OCI-LY7 (cell line): Measurements from ENCODE around the gene PSAPL1. TPM values are rescaled to one million over a fixed set of nuclear protein-coding genes. Genes with fewer than 3 reads are reported as not detected.

ENCODE experiments used
- BruUV-seq: library from RNA; stranded (reverse); fragments of 400-500 nt; replicated peaks from 2 replicates; lab custom pipeline; 2021; lab: Mats Ljungman, UMichigan
- CTCF ChIA-PET: fragments of 300-600 bp; sonication (Branson Sonifier 250); formaldehyde crosslinking; loops from one replicate; lab custom pipeline; 2022; ENCODE audit warnings: antibody characterized with exemption; ENCODE audit not compliant: unreplicated experiment; lab: Charles Lee
- POLR2A ChIA-PET: fragments of 300-600 bp; sonication (Branson Sonifier 250); formaldehyde crosslinking; loops from one replicate; lab custom pipeline; 2022; ENCODE audit warnings: antibody characterized with exemption; lab: Charles Lee
- DNase-seq: peaks from one replicate; pipeline ENCODE4 v3.0.0-alpha.2; 2015; ENCODE audit warnings: low spot score
- H2AFZ ChIP-seq: fragments of 200-600 bp; sonication (generic), shearing (Covaris generic); 2 replicates; pipeline ENCODE4 v1.6.1; 2014; ENCODE audit warnings: mild to moderate bottlenecking, antibody characterized with exemption, low read length, moderate library complexity
- H3K27ac ChIP-seq: fragments of 200-600 bp; sonication (generic); 2 replicates; pipeline ENCODE4 v1.5.1; 2014; ENCODE audit warnings: mixed run types, low read depth, mild to moderate bottlenecking, moderate library complexity, low read length, inconsistent platforms; ENCODE audit not compliant: poor library complexity, severe bottlenecking
- H3K36me3 ChIP-seq: fragments of 200-600 bp; sonication (generic); 2 replicates; pipeline ENCODE4 v1.6.1; 2014; ENCODE audit warnings: mild to moderate bottlenecking, antibody characterized with exemption, low read length, moderate library complexity, mixed read lengths; ENCODE audit not compliant: insufficient read depth
- H3K4me1 ChIP-seq: fragments of 200-600 bp; sonication (generic); 2 replicates; pipeline ENCODE4 v1.5.1; 2014; ENCODE audit warnings: mild to moderate bottlenecking, low read length; ENCODE audit not compliant: insufficient read depth, poor library complexity, severe bottlenecking
- H3K4me2 ChIP-seq: fragments of 200-600 bp; sonication (generic); 2 replicates; pipeline ENCODE4 v1.6.1; 2014; ENCODE audit warnings: mild to moderate bottlenecking, low read length
- H3K4me3 ChIP-seq: fragments of 200-600 bp; sonication (generic); 2 replicates; pipeline ENCODE4 v1.5.1; 2014; ENCODE audit warnings: mild to moderate bottlenecking, low read depth, low read length; ENCODE audit not compliant: poor library complexity, severe bottlenecking
- H3K79me2 ChIP-seq: fragments of 200-600 bp; sonication (generic); 2 replicates; pipeline ENCODE4 v1.6.1; 2016; ENCODE audit warnings: low read depth, mild to moderate bottlenecking, low read length, moderate library complexity, mixed read lengths; ENCODE audit not compliant: insufficient read depth
- H3K9me2 ChIP-seq: fragments of 200-600 bp; sonication (generic); 2 replicates; pipeline ENCODE4 v1.6.1; 2016; ENCODE audit warnings: mild to moderate bottlenecking, low read length, mixed read lengths; ENCODE audit not compliant: insufficient read depth
- H3K9me3 ChIP-seq: fragments of 200-600 bp; sonication (generic); 2 replicates; pipeline ENCODE4 v1.6.1; 2014; ENCODE audit warnings: mild to moderate bottlenecking, mixed run types, low read length, mixed read lengths
- H4K20me1 ChIP-seq: fragments of 200-600 bp; sonication (generic); 2 replicates; pipeline ENCODE4 v1.6.1; 2014; ENCODE audit warnings: mild to moderate bottlenecking, antibody characterized with exemption, low read length, moderate library complexity, mixed read lengths; ENCODE audit not compliant: insufficient read depth
- CTCF ChIP-seq: fragments of 200-600 bp; sonication (generic); conservative IDR thresholded peaks from 2 replicates; pipeline ENCODE4 v1.5.1; 2014; ENCODE audit warnings: mild to moderate bottlenecking, antibody characterized with exemption, low read length, moderate library complexity, mixed read lengths
- EZH2phosphoT487 ChIP-seq: fragments of 200-600 bp; sonication (generic); IDR thresholded peaks from 2 replicates; pipeline ENCODE4 v1.6.1; 2018; ENCODE audit warnings: low read depth, borderline replicate concordance, mild to moderate bottlenecking, mixed run types, antibody characterized with exemption, low read length, moderate library complexity, mixed read lengths
- intact Hi-C: fragments of 100-400 bp; cut with micrococcal nuclease; formaldehyde crosslinking; loops from one replicate; pipeline ENCODE4 v1.10.0; 2022; ENCODE audit not compliant: unreplicated experiment
- total RNA-seq, 2 experiments: library from RNA; depleted of rRNA in 1 of 2; stranded (reverse); fragments of >200 nt in 1 of 2; shearing (Covaris generic) in 1 of 2; gene quantifications; 2 replicates each; pipeline ENCODE4 v1.2.3, GENCODE V29; 2014 to 2022

The PSAPL1 gene
- total RNA-seq, 2 experiments from 2014 or later: not detected

- Histone ChIP-seq H3K27ac (no peak overlapping the region), H2AFZ (no peak overlapping the region), H3K9me3 (0 out of 2 replicates have a peak, but pooled peaks cover 5% of the 10 kb centered on the region), H3K9me2 (no peaks in the 10 kb centered on the region), H3K36me3 (no peaks in the 10 kb centered on the region), H3K4me1 (no peaks in the 10 kb centered on the region), H3K4me2 (no peak overlapping the region), H3K4me3 (no peak overlapping the region), H4K20me1 (no peaks in the 10 kb centered on the region), H3K79me2 (no peaks in the 10 kb centered on the region)
- BruUV-seq: no TSS peak
- intact Hi-C loops: no loop called here
- ChIA-PET CTCF (no interaction called here), POLR2A (no interaction called here)
- TF ChIP-seq EZH2phosphoT487: no peak
- no peak for TF ChIP-seq CTCF
- no peak for DNase-seq
Measured at GRCh38 chr4:7384003-7384928, 50.5 kb downstream of the PSAPL1 start.

GRCh38 chr4:7383266-7383665 lies 51.5 kb downstream of the PSAPL1 start:
- ChIA-PET CTCF (no interaction called here), POLR2A (no interaction called here)
- BruUV-seq: no TSS peak
- Histone ChIP-seq H2AFZ (no peak overlapping the region), H3K36me3 (no peaks in the 10 kb centered on the region), H3K79me2 (no peaks in the 10 kb centered on the region), H3K4me3 (no peak overlapping the region), H3K27ac (no peak overlapping the region), H4K20me1 (no peaks in the 10 kb centered on the region), H3K9me3 (0 out of 2 replicates have a peak, but pooled peaks cover 5% of the 10 kb centered on the region), H3K4me1 (no peaks in the 10 kb centered on the region), H3K9me2 (no peaks in the 10 kb centered on the region), H3K4me2 (no peak overlapping the region)
- intact Hi-C loops: no loop called here
- no peak for DNase-seq
- TF ChIP-seq EZH2phosphoT487 (no peak), CTCF (no peak)

- Histone ChIP-seq H3K79me2 (no peaks in the 10 kb centered on the region), H3K27ac (no peak overlapping the region), H3K9me3 (0 out of 2 replicates have a peak, but pooled peaks cover 5% of the 10 kb centered on the region), H3K36me3 (no peaks in the 10 kb centered on the region), H3K4me3 (no peak overlapping the region), H3K9me2 (no peaks in the 10 kb centered on the region), H4K20me1 (no peaks in the 10 kb centered on the region), H3K4me2 (no peak overlapping the region), H2AFZ (no peak overlapping the region), H3K4me1 (no peaks in the 10 kb centered on the region)
- intact Hi-C loops: no loop called here
- CTCF ChIA-PET: no interaction called here
- TF ChIP-seq CTCF: no peak
- no peak for TF ChIP-seq EZH2phosphoT487
- POLR2A ChIA-PET: no interaction called here
- no peak for DNase-seq
- BruUV-seq: no TSS peak
Measured at GRCh38 chr4:7382634-7383014, 52.1 kb downstream of the PSAPL1 start.
